Osteocyte (in vitro differentiated cells): ENCODE data around the gene TRRAP. TPM values are rescaled to one million over a fixed set of nuclear protein-coding genes. Genes with fewer than 3 reads are reported as not detected.

Source experiments
- DNase-seq: peaks from one replicate; pipeline ENCODE4 v3.0.0; 2021; ENCODE audit warnings: mixed read lengths; ENCODE audit not compliant: unreplicated experiment; ENCODE audit errors: extremely low spot score
- H3K27ac Mint-ChIP-seq: one replicate; pipeline ENCODE4 v1.8.0; 2021; ENCODE audit warnings: mild to moderate bottlenecking, mixed read lengths; ENCODE audit not compliant: unreplicated experiment
- H3K27me3 Mint-ChIP-seq: one replicate; pipeline ENCODE4 v1.8.0; 2021; ENCODE audit warnings: mixed read lengths; ENCODE audit not compliant: unreplicated experiment
- H3K36me3 Mint-ChIP-seq: one replicate; pipeline ENCODE4 v1.8.0; 2021; ENCODE audit warnings: mixed read lengths; ENCODE audit not compliant: unreplicated experiment
- H3K4me1 Mint-ChIP-seq: one replicate; pipeline ENCODE4 v1.8.0; 2021; ENCODE audit warnings: mixed read lengths; ENCODE audit not compliant: unreplicated experiment
- H3K4me3 Mint-ChIP-seq: one replicate; pipeline ENCODE4 v1.8.0; 2021; ENCODE audit warnings: mild to moderate bottlenecking, moderate library complexity, mixed read lengths; ENCODE audit not compliant: unreplicated experiment
- H3K9me3 Mint-ChIP-seq: one replicate; pipeline ENCODE4 v1.8.0; 2021; ENCODE audit warnings: mixed read lengths; ENCODE audit not compliant: unreplicated experiment
- CTCF ChIP-seq: fragments of 200-600 bp; sonication (generic); IDR thresholded peaks from 2 replicates; pipeline ENCODE4 v1.5.0; 2021; ENCODE audit warnings: antibody characterized with exemption, mild to moderate bottlenecking, moderate library complexity
- total RNA-seq: library from RNA; stranded (reverse); gene quantifications from 2 replicates; pipeline ENCODE4 v1.2.1, GENCODE V29; 2021

Gene TRRAP
- total RNA-seq, 1 donor from 2014 or later, result 48.5 TPM

GRCh38 chr7:98956469-98956868 is 78.1 kb downstream of the TRRAP start:
- Mint-ChIP-seq H3K4me3 (no peak overlapping the region), H3K27ac (no peak overlapping the region), H3K27me3 (no peaks in the 10 kb centered on the region), H3K36me3 (peaks cover 71% of the 10 kb centered on the region), H3K4me1 (no peaks in the 10 kb centered on the region), H3K9me3 (no peaks in the 10 kb centered on the region)
- TF ChIP-seq CTCF, result no peak
- DNase-seq, result no peak

GRCh38 chr7:98956937-98957336 is 78.6 kb downstream of the TRRAP start:
- Mint-ChIP-seq H3K27ac (no peak overlapping the region), H3K4me1 (no peaks in the 10 kb centered on the region), H3K27me3 (no peaks in the 10 kb centered on the region), H3K36me3 (peaks cover 70% of the 10 kb centered on the region), H3K9me3 (no peaks in the 10 kb centered on the region), H3K4me3 (no peak overlapping the region)
- no peak for TF ChIP-seq CTCF
- no peak for DNase-seq

- H3K27ac Mint-ChIP-seq, result no peak overlapping the region
- H3K4me1 Mint-ChIP-seq, result no peaks in the 10 kb centered on the region
- H3K27me3 Mint-ChIP-seq, result no peaks in the 10 kb centered on the region
- TF ChIP-seq CTCF, result no peak
- no peak for DNase-seq
- H3K4me3 Mint-ChIP-seq, result no peak overlapping the region
- H3K9me3 Mint-ChIP-seq, result no peaks in the 10 kb centered on the region
- H3K36me3 Mint-ChIP-seq, result peaks cover 73% of the 10 kb centered on the region
These were observed 79.4 kb downstream of the TRRAP start for GRCh38 chr7:98957766-98958165.

- Mint-ChIP-seq H3K36me3 (peaks cover 69% of the 10 kb centered on the region), H3K4me1 (no peaks in the 10 kb centered on the region), H3K27ac (no peak overlapping the region), H3K4me3 (no peak overlapping the region), H3K9me3 (no peaks in the 10 kb centered on the region), H3K27me3 (no peaks in the 10 kb centered on the region)
- no peak for DNase-seq
- TF ChIP-seq CTCF, result no peak
These were observed 80.6 kb downstream of the TRRAP start for GRCh38 chr7:98958968-98959367.

- Mint-ChIP-seq H3K27me3 (no peaks in the 10 kb centered on the region), H3K4me3 (no peak overlapping the region), H3K9me3 (no peaks in the 10 kb centered on the region), H3K27ac (no peak overlapping the region), H3K4me1 (no peaks in the 10 kb centered on the region), H3K36me3 (peaks cover 66% of the 10 kb centered on the region)
- no peak for TF ChIP-seq CTCF
- no peak for DNase-seq
These were observed 85.0 kb downstream of the TRRAP start for GRCh38 chr7:98963305-98963704.
